Measurements from ENCODE around the gene PAQR9.

GRCh38 chr3:142915636-142916035, 47.8 kb downstream of the PAQR9 start:
- TF ChIP-seq REST (IDR thresholded peaks at IDR 0.05; ENCODE audit: insufficient read depth in 1 of 2, low read depth in 2 of 2, low read length in 2 of 2) (no peak), SIN3A (IDR thresholded peaks at IDR 0.05; ENCODE audit: borderline replicate concordance, insufficient read depth, low read length) (no peak), POLR2AphosphoS5 (IDR thresholded peaks at IDR 0.05; ENCODE audit: low read depth, low read length) (no peak)
